ENCODE results near the gene SETD2.

DNA sequence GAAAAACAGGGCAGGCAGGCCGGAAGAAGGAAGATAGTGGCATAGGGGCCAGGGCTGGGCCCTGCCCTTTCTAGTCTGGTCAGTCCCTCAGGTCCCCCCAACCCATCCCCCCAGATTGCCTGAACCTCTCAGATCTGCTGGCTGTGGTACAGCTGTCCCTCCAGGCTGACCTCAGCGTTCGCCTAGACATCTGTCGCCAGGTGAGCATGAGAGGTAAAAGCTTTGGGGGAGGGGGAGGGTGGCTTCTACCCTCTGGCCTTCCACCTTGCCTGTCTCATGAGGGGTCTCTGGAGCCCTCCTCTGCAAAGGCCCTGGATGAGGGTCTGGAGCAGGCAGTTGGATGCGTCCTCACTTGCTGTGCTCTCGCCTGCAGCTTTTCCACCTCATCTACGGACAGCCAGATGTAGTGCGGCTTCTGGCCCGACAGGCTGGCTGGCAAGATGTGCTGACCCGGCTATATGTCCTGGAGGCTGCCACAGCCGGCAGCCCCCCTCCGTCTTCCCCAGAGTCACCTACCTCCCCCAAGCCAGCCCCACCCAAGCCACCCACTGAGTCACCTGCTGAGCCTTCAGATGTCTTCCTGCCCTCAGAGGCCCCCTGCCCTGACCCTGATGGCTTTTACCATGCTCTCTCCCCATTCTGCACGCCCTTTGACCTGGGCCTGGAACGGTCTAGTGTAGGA, 164.3 kb downstream of the SETD2 start:
- TF ChIP-seq, protein P1, sequence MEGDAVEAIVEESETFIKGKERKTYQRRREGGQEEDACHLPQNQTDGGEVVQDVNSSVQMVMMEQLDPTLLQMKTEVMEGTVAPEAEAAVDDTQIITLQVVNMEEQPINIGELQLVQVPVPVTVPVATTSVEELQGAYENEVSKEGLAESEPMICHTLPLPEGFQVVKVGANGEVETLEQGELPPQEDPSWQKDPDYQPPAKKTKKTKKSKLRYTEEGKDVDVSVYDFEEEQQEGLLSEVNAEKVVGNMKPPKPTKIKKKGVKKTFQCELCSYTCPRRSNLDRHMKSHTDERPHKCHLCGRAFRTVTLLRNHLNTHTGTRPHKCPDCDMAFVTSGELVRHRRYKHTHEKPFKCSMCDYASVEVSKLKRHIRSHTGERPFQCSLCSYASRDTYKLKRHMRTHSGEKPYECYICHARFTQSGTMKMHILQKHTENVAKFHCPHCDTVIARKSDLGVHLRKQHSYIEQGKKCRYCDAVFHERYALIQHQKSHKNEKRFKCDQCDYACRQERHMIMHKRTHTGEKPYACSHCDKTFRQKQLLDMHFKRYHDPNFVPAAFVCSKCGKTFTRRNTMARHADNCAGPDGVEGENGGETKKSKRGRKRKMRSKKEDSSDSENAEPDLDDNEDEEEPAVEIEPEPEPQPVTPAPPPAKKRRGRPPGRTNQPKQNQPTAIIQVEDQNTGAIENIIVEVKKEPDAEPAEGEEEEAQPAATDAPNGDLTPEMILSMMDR (IDR thresholded peaks at IDR 0.05 in 8 of 11, conservative IDR thresholded peaks at IDR 0.05 in 3 of 11): no peak
- TF ChIP-seq POLR2AphosphoS5 (IDR thresholded peaks at IDR 0.05) (no peak), POLR2A (IDR thresholded peaks at IDR 0.05) (no peak)
